HUES64 (cell line): ENCODE measurements around the gene DYNC1I1.

Experiments
- H3K27ac ChIP-seq: 2 replicates; pipeline ENCODE4 v1.7.0; 2013; ENCODE audit warnings: low read depth, low read length, inconsistent platforms
- H3K27me3 ChIP-seq: 2 replicates; pipeline ENCODE4 v1.6.1; 2013; ENCODE audit warnings: mild to moderate bottlenecking, low read length; ENCODE audit not compliant: insufficient read depth
- H3K36me3 ChIP-seq: 2 replicates; pipeline ENCODE4 v1.6.1; 2013; ENCODE audit warnings: mild to moderate bottlenecking, low read length; ENCODE audit not compliant: insufficient read depth
- H3K4me1 ChIP-seq: 2 replicates; pipeline ENCODE4 v1.6.1; 2013; ENCODE audit warnings: mild to moderate bottlenecking, low read length, moderate library complexity; ENCODE audit not compliant: insufficient read depth
- H3K4me3 ChIP-seq: 2 replicates; pipeline ENCODE4 v1.5.1; 2013; ENCODE audit warnings: mild to moderate bottlenecking, low read length, moderate library complexity
- H3K9ac ChIP-seq: 2 replicates; pipeline ENCODE4 v1.6.1; 2013; ENCODE audit warnings: mild to moderate bottlenecking, low read depth, low read length
- H3K9me3 ChIP-seq: 2 replicates; pipeline ENCODE4 v1.6.1; 2013; ENCODE audit warnings: low read depth, low read length; ENCODE audit not compliant: insufficient read depth
- WGBS: fragments of 150-250, 120-280 bp; methylation state at CpG from one replicate; pipeline ENCODE4 v1.1.7; 2013; ENCODE audit warnings: missing lambda C conversion rate; 5-methylcytosine and 5-hydroxymethylcytosine counted together

The DYNC1I1 gene

GRCh38 chr7:96028729-96029128, 256.4 kb downstream of the DYNC1I1 start:
- Histone ChIP-seq H3K9me3 (no peaks in the 10 kb centered on the region), H3K4me1 (no peaks in the 10 kb centered on the region), H3K27me3 (no peaks in the 10 kb centered on the region), H3K27ac (no peak overlapping the region), H3K9ac (no peak overlapping the region), H3K36me3 (no peaks in the 10 kb centered on the region), H3K4me3 (no peak overlapping the region)
- 88% methylated on average over 1 of the region's 1 CpG for WGBS

DNA sequence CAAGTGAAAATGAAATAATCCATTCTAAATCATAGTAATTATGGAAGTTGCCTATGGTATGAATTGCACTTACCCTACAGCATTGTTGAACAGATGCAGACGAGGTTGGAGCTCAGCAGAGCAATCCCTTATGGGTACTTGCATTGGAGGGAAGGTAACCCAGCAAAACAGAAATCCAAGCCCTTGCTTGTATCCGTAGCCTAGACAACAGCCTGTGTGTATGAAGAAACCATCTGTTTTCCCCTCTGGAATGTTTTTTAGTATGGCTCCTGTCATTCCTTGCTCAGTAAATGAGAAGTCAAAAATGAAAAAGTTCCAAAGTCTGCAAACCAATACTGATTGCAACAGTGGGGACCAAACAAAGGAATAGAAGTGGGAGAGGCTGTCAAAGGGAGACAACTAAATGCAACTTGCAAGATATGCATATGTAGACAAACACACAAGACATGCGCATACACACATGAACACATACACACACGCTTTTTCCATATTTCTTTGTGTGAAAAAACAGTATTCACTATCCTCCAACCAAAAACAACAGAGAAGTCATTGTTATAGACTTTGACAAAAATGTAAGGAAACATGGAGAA, 260.8 kb downstream of the DYNC1I1 start:
- no peaks in the 10 kb centered on the region for H3K9me3 ChIP-seq
- no peak overlapping the region for H3K27ac ChIP-seq
- H3K27me3 ChIP-seq: no peaks in the 10 kb centered on the region
- no peaks in the 10 kb centered on the region for H3K4me1 ChIP-seq
- no peak overlapping the region for H3K9ac ChIP-seq
- no peak overlapping the region for H3K4me3 ChIP-seq
- no peaks in the 10 kb centered on the region for H3K36me3 ChIP-seq
- 92% methylated on average over 4 of the region's 4 CpGs for WGBS

DNA sequence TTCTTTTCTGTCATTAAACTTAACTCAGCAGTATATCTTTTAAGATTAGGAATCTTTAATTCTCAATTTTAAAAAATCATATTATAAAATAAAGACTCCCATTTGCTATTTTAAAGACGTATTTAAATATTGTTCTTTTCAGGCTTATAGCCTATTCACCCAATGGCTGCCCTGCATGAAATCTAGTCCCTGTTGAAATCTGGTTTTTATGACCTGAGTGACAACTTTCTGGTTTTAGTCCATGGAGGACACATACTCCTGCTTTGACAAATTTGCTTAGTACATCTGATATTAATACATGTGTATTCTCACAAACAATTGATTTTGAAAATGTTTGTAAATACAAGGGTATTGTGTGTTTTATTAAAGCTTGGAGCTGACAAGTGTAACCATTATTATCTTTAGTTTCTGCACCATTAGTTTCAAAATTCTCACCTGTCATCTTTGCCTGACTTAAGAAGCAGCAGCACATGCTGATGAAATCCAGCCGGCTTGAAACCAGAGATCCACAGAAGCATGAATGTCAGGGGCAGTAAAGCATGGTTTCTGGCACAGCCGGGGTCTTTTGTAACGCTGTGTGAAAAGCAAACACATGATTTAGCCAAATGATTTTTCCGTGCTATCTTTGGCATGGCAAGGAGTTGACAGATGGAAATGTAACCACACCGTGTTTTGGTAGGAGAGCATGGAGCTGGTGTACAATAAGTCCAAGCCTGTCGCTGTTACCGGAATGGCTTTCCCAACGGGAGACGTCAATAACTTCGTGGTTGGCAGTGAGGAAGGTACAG, 262.8 kb downstream of the DYNC1I1 start:
- WGBS: 87% methylated on average over 10 of the region's 11 CpGs
- Histone ChIP-seq H3K27ac (no peak overlapping the region), H3K4me3 (no peak overlapping the region), H3K4me1 (no peaks in the 10 kb centered on the region), H3K27me3 (no peaks in the 10 kb centered on the region), H3K9ac (no peak overlapping the region), H3K36me3 (no peaks in the 10 kb centered on the region), H3K9me3 (no peaks in the 10 kb centered on the region)

- Histone ChIP-seq H3K4me1 (no peaks in the 10 kb centered on the region), H3K36me3 (no peaks in the 10 kb centered on the region), H3K9me3 (no peaks in the 10 kb centered on the region), H3K27me3 (no peaks in the 10 kb centered on the region), H3K9ac (no peak overlapping the region), H3K4me3 (no peak overlapping the region), H3K27ac (no peak overlapping the region)
- WGBS: 66% methylated on average over 3 of the region's 3 CpGs
Measured at GRCh38 chr7:96040250-96040772, 268.0 kb downstream of the DYNC1I1 start.

- WGBS: 100% methylated on average over 1 of the region's 1 CpG
- no peak overlapping the region for H3K4me3 ChIP-seq
- no peaks in the 10 kb centered on the region for H3K9me3 ChIP-seq
- no peak overlapping the region for H3K9ac ChIP-seq
- H3K36me3 ChIP-seq: no peaks in the 10 kb centered on the region
- no peak overlapping the region for H3K27ac ChIP-seq
- no peaks in the 10 kb centered on the region for H3K27me3 ChIP-seq
- no peaks in the 10 kb centered on the region for H3K4me1 ChIP-seq
Measured at GRCh38 chr7:96041171-96041570, 268.8 kb downstream of the DYNC1I1 start.

DNA sequence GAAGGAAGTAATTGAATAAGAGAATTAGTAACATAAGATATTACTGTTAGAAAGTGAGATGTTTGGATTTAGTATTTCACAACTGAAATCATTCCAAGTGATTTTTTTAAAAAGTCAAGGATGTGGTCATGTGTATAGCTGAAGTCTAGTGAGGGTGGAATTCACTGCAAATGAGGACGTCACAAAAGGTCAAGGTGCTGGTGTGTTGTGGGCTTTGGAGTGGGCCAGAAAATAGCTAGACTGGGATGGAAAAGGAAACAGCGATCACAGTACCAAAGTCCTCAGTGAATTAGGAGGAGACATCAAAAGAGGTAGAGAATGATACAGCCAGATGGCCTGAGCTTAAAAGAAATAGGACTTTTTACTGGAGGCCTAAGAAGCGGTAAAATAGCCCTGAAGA, 272.8 kb downstream of the DYNC1I1 start:
- H3K36me3 ChIP-seq: no peaks in the 10 kb centered on the region
- 93% methylated on average over 3 of the region's 3 CpGs for WGBS
- H3K4me1 ChIP-seq: no peaks in the 10 kb centered on the region
- no peak overlapping the region for H3K9ac ChIP-seq
- H3K9me3 ChIP-seq: no peaks in the 10 kb centered on the region
- H3K4me3 ChIP-seq: no peak overlapping the region
- H3K27ac ChIP-seq: no peak overlapping the region
- H3K27me3 ChIP-seq: no peaks in the 10 kb centered on the region

DNA sequence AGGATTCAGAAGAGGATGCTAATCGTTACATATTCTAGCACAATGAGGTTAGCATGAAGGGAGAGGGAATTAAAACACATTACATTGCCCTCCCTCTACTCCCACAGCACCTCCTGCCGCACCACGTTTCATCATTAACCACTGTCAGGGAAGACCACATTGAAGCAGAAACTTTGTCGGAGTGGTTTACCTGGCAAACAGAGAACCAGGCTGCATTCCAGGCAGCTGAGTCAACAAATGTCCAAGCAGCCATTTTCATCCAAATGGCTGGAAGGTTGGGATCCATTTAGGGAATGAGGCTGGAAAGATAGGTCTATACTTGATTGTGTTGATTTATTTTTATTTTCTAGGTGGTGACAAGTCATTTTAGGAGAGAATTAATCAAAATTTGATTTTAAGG, 273.6 kb downstream of the DYNC1I1 start:
- Histone ChIP-seq H3K4me3 (no peak overlapping the region), H3K36me3 (no peaks in the 10 kb centered on the region), H3K9me3 (no peaks in the 10 kb centered on the region), H3K27me3 (no peaks in the 10 kb centered on the region), H3K4me1 (no peaks in the 10 kb centered on the region), H3K9ac (no peak overlapping the region), H3K27ac (no peak overlapping the region)
- 69% methylated on average over 4 of the region's 4 CpGs for WGBS

DNA sequence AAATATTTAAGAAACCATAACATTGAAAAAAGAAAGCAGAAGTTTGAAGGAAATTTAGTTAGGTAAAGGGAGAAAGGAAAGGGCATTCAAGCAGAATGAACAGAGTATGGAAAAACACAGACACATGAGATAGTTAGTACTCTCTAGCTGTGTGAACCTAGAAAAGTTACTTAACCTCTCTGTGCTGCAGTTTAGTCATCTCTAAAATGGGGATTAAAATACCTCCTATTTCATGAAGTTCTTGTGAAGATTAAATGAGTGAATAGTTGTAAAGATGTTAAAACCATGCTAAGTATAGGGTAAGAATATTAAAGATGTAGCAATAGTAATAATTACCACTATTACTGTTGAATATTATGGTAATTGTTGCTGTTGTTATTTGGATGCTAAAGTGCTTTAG, 279.9 kb downstream of the DYNC1I1 start:
- Histone ChIP-seq H3K36me3 (no peaks in the 10 kb centered on the region), H3K9me3 (no peaks in the 10 kb centered on the region), H3K4me1 (no peaks in the 10 kb centered on the region), H3K4me3 (no peak overlapping the region), H3K27ac (no peak overlapping the region), H3K9ac (no peak overlapping the region), H3K27me3 (no peaks in the 10 kb centered on the region)

- WGBS: 89% methylated on average over 3 of the region's 4 CpGs
- no peaks in the 10 kb centered on the region for H3K9me3 ChIP-seq
- no peak overlapping the region for H3K4me3 ChIP-seq
- no peak overlapping the region for H3K9ac ChIP-seq
- H3K36me3 ChIP-seq: no peaks in the 10 kb centered on the region
- H3K27me3 ChIP-seq: no peaks in the 10 kb centered on the region
- no peak overlapping the region for H3K27ac ChIP-seq
- no peaks in the 10 kb centered on the region for H3K4me1 ChIP-seq
Measured at GRCh38 chr7:96052860-96053470, 280.6 kb downstream of the DYNC1I1 start.

GRCh38 chr7:96055717-96056116, 283.4 kb downstream of the DYNC1I1 start:
- Histone ChIP-seq H3K27ac (no peak overlapping the region), H3K4me3 (no peak overlapping the region), H3K9me3 (no peaks in the 10 kb centered on the region), H3K4me1 (no peaks in the 10 kb centered on the region), H3K36me3 (no peaks in the 10 kb centered on the region), H3K27me3 (no peaks in the 10 kb centered on the region), H3K9ac (no peak overlapping the region)
- WGBS: 87% methylated on average over 1 of the region's 1 CpG

DNA sequence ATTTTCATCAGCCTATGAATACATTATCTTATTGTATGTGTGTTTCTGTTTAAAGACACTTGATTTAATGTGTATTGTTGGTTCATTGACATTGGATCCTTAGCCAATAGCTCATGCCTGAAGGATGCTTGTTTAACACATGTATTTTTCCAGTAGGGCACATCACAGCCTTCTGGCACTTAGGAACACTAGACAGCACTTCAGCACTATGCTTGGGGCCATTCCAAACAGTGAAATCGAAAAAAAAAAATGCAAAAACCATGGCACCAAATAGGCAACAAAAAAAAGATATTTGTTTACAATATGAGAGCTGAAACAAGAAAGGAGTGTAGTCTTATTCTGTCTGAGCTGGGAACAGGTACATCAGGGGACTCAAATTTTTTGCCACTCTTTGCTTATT, 286.7 kb downstream of the DYNC1I1 start:
- Histone ChIP-seq H3K27me3 (no peaks in the 10 kb centered on the region), H3K4me1 (peaks cover 13% of the 10 kb centered on the region), H3K9me3 (no peaks in the 10 kb centered on the region), H3K4me3 (no peak overlapping the region), H3K27ac (no peak overlapping the region), H3K9ac (no peak overlapping the region), H3K36me3 (no peaks in the 10 kb centered on the region)
- 100% methylated on average over 1 of the region's 1 CpG for WGBS
